HG02623 (cell line): ENCODE measurements around the gene MYCN.

Source experiments
- ATAC-seq: cut with Tn5 transposase; IDR thresholded peaks from one replicate; pipeline ENCODE4 v1.9.1; 2021; ENCODE audit warnings: moderate library complexity; ENCODE audit not compliant: unreplicated experiment

MYCN gene

GRCh38 chr2:15930589-15931318 lies 9.6 kb upstream of the MYCN start:
- no peak for ATAC-seq

DNA sequence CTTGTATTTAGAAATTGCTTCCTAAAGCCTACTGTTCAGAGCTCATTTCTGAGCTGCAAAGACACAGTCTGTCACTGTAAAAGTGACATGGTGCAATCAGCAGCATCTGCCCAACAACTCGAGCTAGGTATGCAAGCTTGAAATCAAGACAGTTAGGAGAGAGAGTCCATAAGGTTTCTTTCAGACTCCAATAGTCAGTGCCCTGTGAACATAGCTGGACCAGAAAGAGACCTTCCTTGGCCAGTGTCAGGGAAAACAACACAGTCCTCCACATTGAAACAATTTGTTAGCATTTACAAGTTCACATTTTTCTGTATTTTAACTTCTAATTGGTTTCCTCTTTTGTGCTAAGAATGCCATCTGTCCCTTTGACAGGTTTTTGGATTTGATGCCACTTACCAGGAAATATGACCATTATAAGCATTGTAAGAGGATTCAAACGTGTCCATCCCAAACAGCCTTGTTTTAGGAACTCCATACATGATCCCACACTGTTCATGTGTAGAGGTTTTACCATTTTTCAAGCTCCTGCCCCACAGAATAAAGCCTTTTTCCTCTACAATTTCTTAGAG lies 8.9 kb upstream of the MYCN start:
- no peak for ATAC-seq

- ATAC-seq, result no peak
Observed at GRCh38 chr2:15931950-15932349, 8.4 kb upstream of the MYCN start.

GRCh38 chr2:15932394-15933183 lies 7.8 kb upstream of the MYCN start:
- ATAC-seq, result no peak

DNA sequence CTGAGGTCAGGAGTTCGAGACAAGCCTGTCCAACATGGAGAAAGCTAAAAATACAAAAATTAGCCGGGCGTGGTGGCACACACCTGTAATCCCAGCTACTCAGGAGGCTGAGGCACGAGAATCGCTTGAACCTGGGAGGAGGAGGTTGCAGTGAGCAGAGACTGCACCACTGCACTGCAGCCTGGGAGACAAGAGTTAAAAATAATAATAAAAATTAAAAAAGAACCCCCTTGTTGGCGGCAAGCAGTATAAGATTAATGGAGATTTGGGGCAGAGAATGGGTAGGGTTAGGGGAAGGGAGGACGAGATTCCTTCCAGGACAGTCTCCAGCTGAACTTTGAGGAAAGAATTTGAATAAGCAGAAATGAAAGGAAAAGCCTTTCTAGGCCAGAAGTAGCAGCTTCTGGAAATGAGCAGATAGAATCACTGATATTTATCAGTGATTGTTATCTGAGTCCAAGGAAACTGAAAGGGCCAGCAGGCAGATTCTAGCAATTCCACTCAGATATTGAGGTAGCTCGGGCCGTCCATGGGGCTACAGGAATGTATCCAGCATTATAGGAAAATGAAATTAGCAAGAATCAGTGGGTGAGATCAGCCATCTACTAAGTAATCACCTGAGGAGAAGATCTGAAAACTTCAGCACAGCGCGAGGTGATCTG lies 7.0 kb upstream of the MYCN start:
- ATAC-seq, result no peak

GRCh38 chr2:15934291-15934945 lies 5.9 kb upstream of the MYCN start:
- no peak for ATAC-seq

DNA sequence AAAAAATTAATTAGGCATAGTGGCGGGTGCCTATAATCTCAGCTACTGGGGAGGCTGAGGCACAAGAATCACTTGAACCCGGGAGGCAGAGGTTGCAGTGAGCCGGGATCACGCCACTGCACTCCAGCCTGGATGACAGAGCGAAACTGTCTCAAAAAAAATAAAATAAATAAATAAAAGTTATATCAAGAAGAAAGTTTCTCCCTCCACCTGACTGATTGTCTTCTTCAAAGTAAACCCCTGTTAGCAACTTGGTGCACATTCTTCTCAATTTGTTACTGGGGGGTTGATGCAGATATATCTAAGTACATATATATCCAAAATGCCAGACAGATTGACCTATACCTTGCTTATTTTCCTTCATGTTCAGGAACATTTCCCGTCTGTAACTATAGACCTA lies 5.2 kb upstream of the MYCN start:
- no peak for ATAC-seq

DNA sequence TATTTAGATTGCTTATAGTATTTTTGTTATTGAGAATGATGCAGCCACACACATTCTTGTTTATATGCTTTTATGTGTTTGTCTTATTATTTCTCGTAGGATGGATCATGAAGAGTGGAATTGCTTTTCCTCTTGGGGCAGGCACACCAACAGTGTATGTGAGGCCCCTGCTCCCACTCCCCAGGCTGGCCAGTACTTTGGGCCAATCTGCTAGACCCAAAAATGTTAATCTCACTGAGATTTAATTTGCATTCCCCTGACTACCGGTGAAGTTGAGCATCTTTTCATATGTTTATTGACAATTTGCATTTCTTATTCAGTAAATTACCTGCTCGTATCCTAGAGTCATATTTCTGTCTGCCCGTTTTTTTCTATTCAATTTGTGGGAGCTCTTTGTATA lies 4.7 kb upstream of the MYCN start:
- no peak for ATAC-seq

- no peak for ATAC-seq
Observed at GRCh38 chr2:15936277-15937104, 3.9 kb upstream of the MYCN start.

DNA sequence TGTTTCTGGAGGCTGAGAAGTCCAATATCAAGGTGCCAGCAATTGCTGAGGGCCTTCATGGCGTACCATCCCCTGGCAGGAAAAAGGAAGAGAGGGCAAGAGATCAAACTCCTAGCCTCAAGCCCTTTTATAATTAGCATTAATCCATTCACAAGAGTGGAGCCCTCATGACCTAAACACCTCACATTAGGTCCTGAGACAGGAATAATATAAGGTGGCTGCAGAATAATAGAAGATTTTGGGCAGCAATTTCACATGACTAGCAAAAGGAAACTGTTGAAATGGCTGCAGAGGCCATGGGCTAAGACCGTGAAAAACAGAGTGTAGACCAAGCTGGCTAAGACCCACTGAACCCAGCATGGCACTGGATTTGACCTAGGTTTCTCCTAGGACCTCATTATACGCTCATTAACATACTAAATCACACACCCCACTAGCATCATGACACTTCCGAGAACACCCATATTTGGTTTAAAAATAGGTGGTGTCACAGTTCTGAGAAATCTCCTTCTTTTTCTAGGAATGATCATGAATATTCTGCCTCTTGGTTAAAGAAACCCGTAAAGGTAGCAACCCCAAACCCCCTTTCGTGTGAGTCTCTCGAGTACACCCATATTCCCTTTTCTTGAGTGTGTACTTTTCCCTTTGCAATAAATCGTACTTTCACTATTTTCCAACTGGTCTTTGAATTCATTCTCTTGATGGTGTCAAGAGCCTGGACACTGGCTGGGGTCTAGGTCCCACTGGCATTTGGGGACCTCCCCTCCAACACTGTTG lies 3.1 kb upstream of the MYCN start:
- no peak for ATAC-seq

GRCh38 chr2:15937882-15938802 lies 2.2 kb upstream of the MYCN start:
- no peak for ATAC-seq

GRCh38 chr2:15938803-15939555 lies 1.4 kb upstream of the MYCN start:
- no peak for ATAC-seq

DNA sequence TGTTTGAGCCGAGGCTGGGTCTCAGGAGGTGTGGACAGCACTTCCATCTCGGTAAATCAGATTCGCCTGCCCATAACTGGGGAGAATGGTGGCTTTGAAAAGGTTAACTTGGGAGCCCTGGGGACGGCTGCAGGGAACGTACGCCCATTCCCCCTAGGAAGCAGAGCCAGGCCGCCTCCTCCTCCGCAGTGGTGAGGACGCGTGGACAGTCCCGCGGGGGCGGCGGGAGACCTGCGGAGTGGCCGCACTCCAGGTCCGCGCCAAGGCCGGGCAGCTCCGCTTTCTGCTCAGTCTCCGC lies 845 bp upstream of the MYCN start:
- ATAC-seq, result peak; percentile 73

GRCh38 chr2:15940661-15941480 lies 521 bp downstream of the MYCN start:
- ATAC-seq, result no peak

DNA sequence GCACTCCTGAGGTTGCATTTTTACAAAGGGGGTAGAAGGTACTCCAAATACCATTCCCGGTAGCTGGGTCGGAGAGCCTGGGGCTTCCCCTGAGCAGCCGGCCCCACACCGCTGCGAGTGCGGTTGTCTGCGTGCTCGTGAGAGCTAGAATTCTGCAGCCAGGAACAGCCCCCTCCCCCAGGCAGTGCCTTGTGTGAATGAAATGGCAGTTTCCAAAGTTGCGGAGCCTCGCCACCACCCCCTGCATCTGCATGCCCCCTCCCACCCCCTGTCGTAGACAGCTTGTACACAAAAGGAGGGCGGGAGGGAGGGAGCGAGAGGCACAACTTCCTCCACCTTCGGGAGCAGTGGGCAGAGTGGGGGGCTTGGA lies 1.1 kb downstream of the MYCN start:
- no peak for ATAC-seq

GRCh38 chr2:15941871-15942710 lies 1.7 kb downstream of the MYCN start:
- ATAC-seq, result no peak
